Kidney glomerular epithelial cell (primary cell): ENCODE measurements around the gene POLR3B.

ENCODE experiments used
- DNase-seq: peaks from one replicate; lab custom pipeline; 2025; lab: John Stamatoyannopoulos, UW

POLR3B gene

DNA sequence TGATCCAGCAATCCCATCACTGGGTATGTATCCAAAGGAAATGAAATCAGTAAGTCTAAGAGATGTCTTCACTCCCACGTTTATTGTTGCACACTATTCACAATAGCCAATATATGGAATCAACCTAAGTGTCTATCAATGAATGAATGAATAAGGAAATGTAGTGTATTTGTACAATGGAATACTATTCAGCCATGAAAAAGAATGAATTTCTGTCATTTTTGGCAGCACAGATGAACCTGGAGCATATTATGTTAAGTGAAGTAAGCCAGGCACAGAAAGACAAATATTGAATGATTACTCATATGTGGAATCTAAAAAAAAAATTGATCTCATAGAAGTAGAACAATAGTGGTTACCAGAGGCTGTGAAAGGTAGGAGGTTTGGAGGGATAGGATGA lies 194.7 kb downstream of the POLR3B start:
- no peak for DNase-seq
